HG03095 (cell line): Measurements from ENCODE around the gene MCEMP1.

Source experiments
- ATAC-seq: cut with Tn5 transposase; IDR thresholded peaks from one replicate; pipeline ENCODE4 v1.9.1; 2021; ENCODE audit warnings: moderate library complexity; ENCODE audit not compliant: unreplicated experiment

MCEMP1 gene

GRCh38 chr19:7676854-7677253, at the start of gene MCEMP1:
Gene MCEMP1, plus strand, starts transcription at chr19:7677090. Its CDS starts 31 bp downstream, at chr19:7677121.
- ATAC-seq: no peak

GRCh38 chr19:7627166-7627565, 49.7 kb upstream of the MCEMP1 start:
- no peak for ATAC-seq

GRCh38 chr19:7628589-7629311, 48.1 kb upstream of the MCEMP1 start:
- ATAC-seq: no peak

GRCh38 chr19:7629347-7630054, 47.4 kb upstream of the MCEMP1 start, which contains the start of the genes PET100 and XAB2:
Gene PET100, plus strand, starts transcription at chr19:7629793. Its CDS starts 41 bp downstream, at chr19:7629834.
Gene XAB2, minus strand, starts transcription at chr19:7629545. Its CDS starts 18 bp downstream, at chr19:7629527.
- peak; percentile 75 for ATAC-seq

- no peak for ATAC-seq
Measured at GRCh38 chr19:7631577-7631976, 45.3 kb upstream of the MCEMP1 start.

GRCh38 chr19:7632340-7633203, 44.3 kb upstream of the MCEMP1 start:
- no peak for ATAC-seq

GRCh38 chr19:7633698-7634097, 43.2 kb upstream of the MCEMP1 start, which contains the start of gene PCP2:
Gene PCP2, minus strand, starts transcription at chr19:7633719. Its CDS starts 262 bp downstream, at chr19:7633457.
- ATAC-seq: no peak

GRCh38 chr19:7635670-7636069, 41.2 kb upstream of the MCEMP1 start:
- ATAC-seq: no peak

GRCh38 chr19:7636317-7636690, 40.6 kb upstream of the MCEMP1 start:
- ATAC-seq: no peak

- peak; percentile 56 for ATAC-seq
Measured at GRCh38 chr19:7636691-7637373, 40.1 kb upstream of the MCEMP1 start, which contains the start of gene STXBP2. Gene STXBP2, plus strand, starts transcription at chr19:7637110. Its CDS starts 40 bp downstream, at chr19:7637150.

- no peak for ATAC-seq
Measured at GRCh38 chr19:7637374-7638256, 39.3 kb upstream of the MCEMP1 start.

- ATAC-seq: no peak
Measured at GRCh38 chr19:7638802-7639465, 38.0 kb upstream of the MCEMP1 start.

GRCh38 chr19:7639863-7640348, 37.0 kb upstream of the MCEMP1 start:
- ATAC-seq: no peak

GRCh38 chr19:7640803-7641202, 36.1 kb upstream of the MCEMP1 start:
- ATAC-seq: no peak

GRCh38 chr19:7641290-7642276, 35.3 kb upstream of the MCEMP1 start:
- no peak for ATAC-seq

GRCh38 chr19:7642295-7643030, 34.4 kb upstream of the MCEMP1 start:
- no peak for ATAC-seq

GRCh38 chr19:7643031-7643415, 33.9 kb upstream of the MCEMP1 start:
- no peak for ATAC-seq
